ENCODE measurements around the gene SPINK8.

SPINK8 gene

DNA sequence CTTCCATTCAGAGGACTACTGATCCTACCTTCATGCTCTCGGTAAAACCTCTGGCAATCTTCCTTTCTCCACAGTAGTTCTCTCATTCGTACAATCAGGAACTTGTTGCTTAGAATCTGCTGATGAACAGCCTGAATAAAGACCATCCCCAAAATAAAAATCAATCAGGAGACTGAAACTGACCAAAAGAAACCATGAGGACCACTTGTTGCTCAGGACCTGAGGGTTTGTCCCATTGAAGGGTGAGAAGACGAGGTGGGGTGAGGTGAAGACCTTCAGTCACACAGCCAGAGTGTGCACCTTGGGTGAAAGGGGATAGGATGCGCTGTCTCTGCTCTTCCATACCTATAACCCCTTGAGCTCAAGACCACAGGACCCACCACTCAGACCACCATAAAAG, 36.8 kb downstream of the SPINK8 start:
- TF ChIP-seq POLR2AphosphoS5 (IDR thresholded peaks at IDR 0.05; ENCODE audit: low read depth, low read length) (no peak), TAF1 (IDR thresholded peaks at IDR 0.05; ENCODE audit: borderline replicate concordance, insufficient read depth, low read length) (no peak)
- TF ChIP-seq, protein P1, sequence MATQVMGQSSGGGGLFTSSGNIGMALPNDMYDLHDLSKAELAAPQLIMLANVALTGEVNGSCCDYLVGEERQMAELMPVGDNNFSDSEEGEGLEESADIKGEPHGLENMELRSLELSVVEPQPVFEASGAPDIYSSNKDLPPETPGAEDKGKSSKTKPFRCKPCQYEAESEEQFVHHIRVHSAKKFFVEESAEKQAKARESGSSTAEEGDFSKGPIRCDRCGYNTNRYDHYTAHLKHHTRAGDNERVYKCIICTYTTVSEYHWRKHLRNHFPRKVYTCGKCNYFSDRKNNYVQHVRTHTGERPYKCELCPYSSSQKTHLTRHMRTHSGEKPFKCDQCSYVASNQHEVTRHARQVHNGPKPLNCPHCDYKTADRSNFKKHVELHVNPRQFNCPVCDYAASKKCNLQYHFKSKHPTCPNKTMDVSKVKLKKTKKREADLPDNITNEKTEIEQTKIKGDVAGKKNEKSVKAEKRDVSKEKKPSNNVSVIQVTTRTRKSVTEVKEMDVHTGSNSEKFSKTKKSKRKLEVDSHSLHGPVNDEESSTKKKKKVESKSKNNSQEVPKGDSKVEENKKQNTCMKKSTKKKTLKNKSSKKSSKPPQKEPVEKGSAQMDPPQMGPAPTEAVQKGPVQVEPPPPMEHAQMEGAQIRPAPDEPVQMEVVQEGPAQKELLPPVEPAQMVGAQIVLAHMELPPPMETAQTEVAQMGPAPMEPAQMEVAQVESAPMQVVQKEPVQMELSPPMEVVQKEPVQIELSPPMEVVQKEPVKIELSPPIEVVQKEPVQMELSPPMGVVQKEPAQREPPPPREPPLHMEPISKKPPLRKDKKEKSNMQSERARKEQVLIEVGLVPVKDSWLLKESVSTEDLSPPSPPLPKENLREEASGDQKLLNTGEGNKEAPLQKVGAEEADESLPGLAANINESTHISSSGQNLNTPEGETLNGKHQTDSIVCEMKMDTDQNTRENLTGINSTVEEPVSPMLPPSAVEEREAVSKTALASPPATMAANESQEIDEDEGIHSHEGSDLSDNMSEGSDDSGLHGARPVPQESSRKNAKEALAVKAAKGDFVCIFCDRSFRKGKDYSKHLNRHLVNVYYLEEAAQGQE (IDR thresholded peaks at IDR 0.05; ENCODE audit: insufficient read depth in 1 of 2, low read depth in 2 of 2, low read length in 2 of 2): no peak

DNA sequence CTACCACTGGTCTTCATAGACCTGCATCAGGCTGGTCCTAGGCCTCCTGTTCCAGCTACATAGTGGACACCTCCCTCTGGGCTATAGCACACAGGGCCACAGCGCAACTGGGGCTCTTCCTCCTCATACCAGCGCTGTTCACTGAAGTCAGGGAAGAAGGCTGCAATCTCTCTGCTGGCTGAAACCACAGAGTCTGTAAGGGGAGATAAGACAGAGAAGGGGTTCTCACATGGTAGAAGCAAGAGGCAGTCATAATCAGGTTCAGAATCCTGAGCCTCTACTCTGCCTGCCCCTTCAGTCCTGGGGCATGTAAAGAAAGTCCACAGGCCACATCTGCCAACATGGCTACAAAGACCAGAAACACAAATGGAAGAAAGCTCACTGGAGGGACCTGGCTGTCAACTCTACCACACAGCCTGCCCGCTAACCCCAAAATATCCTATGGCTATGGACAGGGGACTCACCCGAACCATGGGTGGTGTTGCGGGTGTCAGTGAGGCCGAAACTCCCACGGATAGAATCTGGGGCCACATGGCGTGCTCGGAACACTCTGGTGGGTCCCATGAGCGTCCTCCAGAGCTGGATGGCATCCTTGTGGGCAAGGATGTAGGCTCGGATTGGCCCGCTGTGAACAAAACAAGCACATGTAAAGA, 38.7 kb downstream of the SPINK8 start:
- TF ChIP-seq SIN3A (IDR thresholded peaks at IDR 0.05; ENCODE audit: borderline replicate concordance, insufficient read depth, low read length) (no peak), FOXP2 (optimal IDR thresholded peaks at IDR 0.05; ENCODE audit: borderline replicate concordance, extremely low read depth, extremely low read length, insufficient read depth) (no peak), TAF1 (IDR thresholded peaks at IDR 0.05; ENCODE audit: borderline replicate concordance, insufficient read depth, low read length) (no peak), POLR2AphosphoS5 (IDR thresholded peaks at IDR 0.05; ENCODE audit: low read depth, low read length) (no peak)
- TF ChIP-seq, protein P1 (IDR thresholded peaks at IDR 0.05; ENCODE audit: insufficient read depth in 1 of 2, low read depth in 2 of 2, low read length in 2 of 2): no peak

GRCh38 chr3:48289659-48290058, 43.8 kb downstream of the SPINK8 start:
- TF ChIP-seq TAF1 (IDR thresholded peaks at IDR 0.05; ENCODE audit: borderline replicate concordance, insufficient read depth, low read length) (no peak), POLR2AphosphoS5 (IDR thresholded peaks at IDR 0.05; ENCODE audit: low read depth, low read length) (no peak), FOXP2 (optimal IDR thresholded peaks at IDR 0.05; ENCODE audit: borderline replicate concordance, extremely low read depth, extremely low read length, insufficient read depth) (no peak), SIN3A (IDR thresholded peaks at IDR 0.05; ENCODE audit: borderline replicate concordance, insufficient read depth, low read length) (no peak)
- TF ChIP-seq, protein P1 (IDR thresholded peaks at IDR 0.05; ENCODE audit: insufficient read depth in 1 of 2, low read depth in 2 of 2, low read length in 2 of 2): no peak

DNA sequence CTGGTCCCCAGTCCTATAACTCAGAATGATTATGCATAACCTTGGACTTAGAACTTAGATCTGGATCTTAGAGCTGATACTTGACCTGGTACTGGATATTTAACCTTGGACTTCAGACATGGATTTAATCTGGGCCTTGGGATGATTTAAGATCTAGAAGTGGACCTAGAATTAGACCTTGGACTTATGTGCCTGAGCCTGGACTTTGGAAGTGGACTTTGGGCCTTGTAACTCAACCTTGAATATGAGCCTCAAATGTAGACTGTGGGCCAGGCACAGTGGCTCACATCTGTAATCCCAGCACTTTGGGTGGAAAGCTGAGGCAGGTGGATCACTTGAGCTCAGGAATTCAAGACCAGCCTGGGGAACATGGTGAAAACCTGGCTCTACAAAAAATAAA, 46.4 kb downstream of the SPINK8 start:
- TF ChIP-seq, protein P1 (IDR thresholded peaks at IDR 0.05; ENCODE audit: insufficient read depth in 1 of 2, low read depth in 2 of 2, low read length in 2 of 2): no peak
- no peak for TF ChIP-seq POLR2AphosphoS5 (IDR thresholded peaks at IDR 0.05; ENCODE audit: low read depth, low read length)
- TF ChIP-seq FOXP2 (optimal IDR thresholded peaks at IDR 0.05; ENCODE audit: borderline replicate concordance, extremely low read depth, extremely low read length, insufficient read depth): no peak
- TF ChIP-seq SIN3A (IDR thresholded peaks at IDR 0.05; ENCODE audit: borderline replicate concordance, insufficient read depth, low read length): no peak
- no peak for TF ChIP-seq TAF1 (IDR thresholded peaks at IDR 0.05; ENCODE audit: borderline replicate concordance, insufficient read depth, low read length)

DNA sequence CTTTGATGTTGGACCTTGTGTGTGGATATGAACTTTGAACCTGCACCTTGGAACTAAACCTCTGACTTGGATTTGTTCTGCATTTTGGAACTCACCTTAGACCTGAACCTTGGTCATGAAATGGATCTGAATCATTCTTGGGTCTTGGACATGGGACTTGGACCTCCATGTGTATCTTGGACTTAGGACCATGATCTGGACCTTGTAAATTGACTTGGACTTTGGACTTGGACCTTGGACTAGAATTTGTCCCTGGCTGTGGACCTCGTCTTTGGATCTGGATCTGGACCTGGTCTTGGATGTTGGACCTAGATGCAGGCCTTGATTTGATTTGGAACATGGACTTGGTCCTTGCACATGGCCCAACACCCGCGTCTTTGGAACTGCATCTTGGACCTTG, 47.2 kb downstream of the SPINK8 start:
- TF ChIP-seq, protein P1 (IDR thresholded peaks at IDR 0.05; ENCODE audit: insufficient read depth in 1 of 2, low read depth in 2 of 2, low read length in 2 of 2): no peak
- no peak for TF ChIP-seq POLR2AphosphoS5 (IDR thresholded peaks at IDR 0.05; ENCODE audit: low read depth, low read length)

All from PFSK-1 (cell line).